ENCODE data around the gene CAD. TPM values are rescaled to one million over a fixed set of nuclear protein-coding genes. Genes with fewer than 3 reads are reported as not detected.
A peak's percentile ranks its signal among the peaks of the same experiment; 100 is the strongest.
"Not testable (repeated sequence)": the region's sequence is repeated elsewhere in the genome, so short reads cannot be mapped to it uniquely, and the experiment has no call there.

CAD gene
- total RNA-seq, 2 donors from 2014 or later = 11.1 to 49.1 TPM

GRCh38 chr2:27185331-27186026 is 31.7 kb upstream of the CAD start:
- Histone ChIP-seq H3K9ac (ENCODE audit: low read depth in 2 of 2, low read length in 2 of 2) (no peak overlapping the region), H3K4me1 (no peaks in the 10 kb centered on the region), H3K27me3 (no peaks in the 10 kb centered on the region), H3K4me3 (no peak overlapping the region), H3K27ac (peak overlapping the region; percentile 59), H3K36me3 (no peaks in the 10 kb centered on the region), H3K9me3 (no peaks in the 10 kb centered on the region)
- no peak for TF ChIP-seq CTCF (IDR thresholded peaks at IDR 0.05)
- no peak for DNase-seq
- intact Hi-C loops (cut with DNase I) = no loop called here

DNA sequence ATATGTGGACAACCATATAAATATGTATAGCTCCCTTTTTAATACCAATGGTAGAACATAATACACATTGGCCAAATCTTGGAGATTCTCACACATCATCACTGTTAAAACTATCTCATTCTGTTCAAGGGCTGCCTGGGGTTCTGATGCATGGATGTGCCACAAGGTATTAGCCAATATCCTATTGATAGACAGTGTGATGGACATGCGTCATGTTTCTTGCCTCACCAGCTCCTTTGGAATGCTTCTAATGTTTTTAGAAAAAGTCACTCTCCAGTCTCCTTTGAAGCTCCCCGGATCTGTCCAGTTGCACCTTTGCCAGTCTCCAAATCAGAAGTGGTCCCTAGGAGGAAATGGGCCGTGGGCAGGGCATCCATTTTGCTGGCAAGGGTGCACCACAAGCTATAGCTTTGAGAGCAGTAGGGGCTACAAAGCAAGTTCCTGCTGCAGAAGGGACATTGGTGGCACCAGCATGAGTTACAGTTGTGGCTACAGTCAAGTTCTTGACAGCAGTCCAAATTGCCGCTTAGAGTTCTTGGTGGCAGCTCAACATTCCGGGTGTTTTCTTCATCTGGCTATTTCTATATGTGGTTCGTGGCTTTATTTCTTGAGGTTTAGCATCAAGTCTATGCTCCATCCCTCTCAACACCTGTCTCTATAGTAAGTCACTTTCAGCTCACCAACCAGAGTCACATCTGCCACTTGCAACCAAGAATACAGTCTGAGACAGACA is 30.4 kb upstream of the CAD start:
- no peak overlapping the region for H3K9ac ChIP-seq (ENCODE audit: low read depth in 2 of 2, low read length in 2 of 2)
- intact Hi-C loops (cut with DNase I) = no loop called here
- H3K27ac ChIP-seq = no peak overlapping the region
- no peaks in the 10 kb centered on the region for H3K4me1 ChIP-seq
- no peaks in the 10 kb centered on the region for H3K27me3 ChIP-seq
- H3K36me3 ChIP-seq = no peaks in the 10 kb centered on the region
- no peak overlapping the region for H3K4me3 ChIP-seq
- TF ChIP-seq CTCF (IDR thresholded peaks at IDR 0.05) = no peak
- no peak for DNase-seq
- H3K9me3 ChIP-seq = no peaks in the 10 kb centered on the region

DNA sequence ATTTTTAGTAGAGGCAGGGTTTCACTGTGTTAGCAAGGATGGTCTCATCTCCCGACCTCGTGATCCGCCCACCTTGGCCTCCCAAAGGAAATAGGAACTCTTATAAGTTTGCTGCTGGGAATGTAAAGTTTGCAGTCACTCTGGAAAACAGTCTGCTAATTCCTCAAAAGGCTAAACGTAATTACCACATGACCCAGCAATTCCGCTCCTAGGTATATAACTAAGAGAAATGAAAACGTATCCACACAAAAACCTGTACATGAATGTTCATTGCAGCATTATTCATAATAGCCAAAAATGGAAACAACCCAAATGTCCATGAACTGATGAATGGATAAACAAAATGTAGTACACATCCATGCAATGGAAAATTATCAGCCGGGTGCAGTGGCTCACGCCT is 27.2 kb upstream of the CAD start:
- TF ChIP-seq CTCF (IDR thresholded peaks at IDR 0.05) = no peak
- H3K27ac ChIP-seq = no peak overlapping the region
- H3K4me3 ChIP-seq = no peak overlapping the region
- no peaks in the 10 kb centered on the region for H3K4me1 ChIP-seq
- no peaks in the 10 kb centered on the region for H3K36me3 ChIP-seq
- no peaks in the 10 kb centered on the region for H3K27me3 ChIP-seq
- no peak for DNase-seq
- no peaks in the 10 kb centered on the region for H3K9me3 ChIP-seq
- intact Hi-C loops (cut with DNase I) = no loop called here
- H3K9ac ChIP-seq (ENCODE audit: low read depth in 2 of 2, low read length in 2 of 2) = no peak overlapping the region

DNA sequence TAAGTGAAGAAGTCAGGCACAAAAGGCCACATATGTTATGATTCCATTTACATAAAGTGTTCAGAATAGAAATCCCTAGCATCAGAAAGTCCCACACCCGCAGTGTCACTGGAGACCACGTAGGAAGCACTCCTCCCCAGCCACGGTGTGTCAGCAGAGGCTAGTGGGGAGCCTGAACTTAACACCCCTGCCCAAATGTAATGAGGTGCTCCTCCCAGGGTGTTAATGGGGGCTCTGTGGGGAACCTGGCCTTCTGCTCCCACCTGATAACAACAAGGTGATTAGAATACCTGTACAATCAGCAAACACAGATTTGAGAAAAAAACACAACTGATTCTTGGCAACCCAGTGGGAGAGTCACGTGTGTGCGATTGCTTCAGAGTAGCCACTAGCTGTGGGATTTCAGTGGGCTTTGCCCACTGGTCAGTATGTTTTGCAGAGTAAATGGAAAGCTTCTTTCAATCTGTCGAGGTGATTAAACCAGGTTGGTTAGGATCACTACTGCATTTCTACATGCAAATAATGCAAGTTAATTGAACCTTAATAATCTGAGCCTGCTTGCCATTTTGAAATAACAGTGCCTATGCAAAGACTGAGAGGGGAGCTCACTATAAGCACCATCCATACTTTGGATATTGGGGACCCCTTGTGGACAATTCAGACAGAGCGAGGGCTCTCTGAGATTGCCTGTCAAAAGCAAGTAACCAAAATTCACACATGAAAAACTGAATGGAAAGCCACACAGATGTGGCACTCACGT is 25.9 kb upstream of the CAD start:
- Histone ChIP-seq H3K27ac (no peak overlapping the region), H3K9ac (ENCODE audit: low read depth in 2 of 2, low read length in 2 of 2) (no peak overlapping the region), H3K9me3 (no peaks in the 10 kb centered on the region), H3K4me1 (no peaks in the 10 kb centered on the region), H3K27me3 (no peaks in the 10 kb centered on the region), H3K36me3 (no peaks in the 10 kb centered on the region), H3K4me3 (no peak overlapping the region)
- intact Hi-C loops (cut with DNase I) = no loop called here
- peak; percentile 43 for DNase-seq
- TF ChIP-seq CTCF (IDR thresholded peaks at IDR 0.05) = peak; percentile 43

DNA sequence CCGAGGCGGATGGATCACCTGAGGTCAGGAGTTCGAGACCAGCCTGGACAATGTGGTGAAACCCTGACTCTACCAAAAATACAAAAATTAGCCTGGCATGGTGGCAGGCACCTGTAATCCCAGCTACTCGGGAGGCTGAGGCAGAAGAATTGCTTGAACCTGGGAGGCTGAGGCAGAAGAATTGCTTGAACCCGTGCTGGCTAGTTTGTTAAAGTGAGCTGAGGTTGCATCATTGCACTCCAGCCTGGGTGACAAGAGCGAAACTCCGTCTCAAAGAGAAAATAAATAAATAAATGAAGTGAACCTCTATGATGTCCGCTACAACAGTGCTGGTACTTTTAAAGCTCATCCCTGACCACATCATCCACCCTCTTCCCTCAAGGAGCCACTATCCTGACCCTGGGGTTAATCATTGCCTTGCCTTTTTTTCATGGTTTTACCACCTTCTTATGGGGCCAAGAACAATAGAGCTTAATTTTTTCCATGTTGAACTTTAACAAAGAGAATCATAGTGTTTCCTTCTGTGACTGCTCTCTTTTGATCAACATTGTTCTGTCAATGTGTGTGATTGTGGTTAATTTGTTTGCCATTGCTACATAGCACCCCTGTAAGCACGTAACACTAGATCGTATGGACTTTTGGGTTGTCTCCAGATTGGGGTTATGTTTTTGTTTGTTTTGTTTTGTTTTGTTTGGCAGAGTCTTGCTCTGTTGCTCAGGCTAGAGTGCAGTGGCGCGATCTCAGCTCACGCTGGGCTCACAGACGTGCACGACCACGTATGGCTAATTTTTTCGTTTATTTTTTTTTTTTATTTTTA is 22.4 kb upstream of the CAD start:
- Histone ChIP-seq H3K9me3 (no peaks in the 10 kb centered on the region), H3K27ac (no peak overlapping the region), H3K4me3 (no peak overlapping the region), H3K4me1 (no peaks in the 10 kb centered on the region), H3K9ac (ENCODE audit: low read depth in 2 of 2, low read length in 2 of 2) (no peak overlapping the region), H3K27me3 (no peaks in the 10 kb centered on the region), H3K36me3 (no peaks in the 10 kb centered on the region)
- TF ChIP-seq CTCF (IDR thresholded peaks at IDR 0.05) = no peak
- no peak for DNase-seq
- intact Hi-C loops (cut with DNase I) = no loop called here

GRCh38 chr2:27195799-27196198 is 21.4 kb upstream of the CAD start:
- H3K36me3 ChIP-seq; H3K4me1 ChIP-seq; H3K27ac ChIP-seq; H3K27me3 ChIP-seq; H3K4me3 ChIP-seq; intact Hi-C loops (cut with DNase I); H3K9me3 ChIP-seq; H3K9ac ChIP-seq (ENCODE audit: low read depth in 2 of 2, low read length in 2 of 2); DNase-seq: not testable (repeated sequence)

DNA sequence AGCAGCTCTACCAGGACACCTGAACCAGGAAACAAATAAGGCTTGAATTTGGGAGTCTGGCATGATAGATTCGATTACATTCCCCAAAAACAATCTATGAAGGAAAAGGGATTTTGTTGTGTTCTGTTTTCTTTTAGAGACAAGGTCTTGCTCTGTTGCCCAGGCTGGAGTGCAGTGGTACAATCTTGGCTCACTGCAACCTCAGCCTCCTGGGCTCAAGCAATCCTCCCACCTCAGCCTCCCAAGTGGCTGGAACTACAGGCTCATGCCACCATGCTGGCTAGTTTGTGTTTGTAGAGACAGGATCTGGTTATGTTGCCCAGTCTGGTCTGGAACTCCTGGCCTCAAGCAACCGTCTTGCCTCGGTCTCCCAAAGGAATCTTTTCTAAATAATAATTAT is 19.1 kb upstream of the CAD start:
- not testable (repeated sequence) for H3K4me1 ChIP-seq, H3K27me3 ChIP-seq, H3K9me3 ChIP-seq

More for the DNA sequence above, 19.1 kb upstream of the CAD start:
- H3K36me3 ChIP-seq; H3K9ac ChIP-seq (ENCODE audit: low read depth in 2 of 2, low read length in 2 of 2); DNase-seq; H3K27ac ChIP-seq; H3K4me3 ChIP-seq; intact Hi-C loops (cut with DNase I): not testable (repeated sequence)

Data from colonic mucosa (tissue), 4 donors.